KOPT-K1 (cell line): ENCODE results near the gene PAPSS2.
"Not testable (repeated sequence)": the region's sequence is repeated elsewhere in the genome, so short reads cannot be mapped to it uniquely, and the experiment has no call there.

ENCODE experiments used
- H3K27ac ChIP-seq: fragments of 200-600 bp; sonication (generic); 2 replicates; pipeline ENCODE4 v1.5.1; 2016; ENCODE audit warnings: antibody characterized with exemption, mild to moderate bottlenecking, low read depth, low read length; ENCODE audit not compliant: poor library complexity, severe bottlenecking
- H3K36me3 ChIP-seq: fragments of 200-600 bp; sonication (generic); 2 replicates; pipeline ENCODE4 v1.5.1; 2017; ENCODE audit warnings: antibody characterized with exemption, mild to moderate bottlenecking, low read length, moderate library complexity; ENCODE audit not compliant: insufficient read depth
- H3K9me3 ChIP-seq: fragments of 200-600 bp; sonication (generic); 2 replicates; pipeline ENCODE4 v1.5.1; 2017; ENCODE audit warnings: antibody characterized with exemption, low read length, mild to moderate bottlenecking; ENCODE audit not compliant: insufficient read depth, poor library complexity, severe bottlenecking

The PAPSS2 gene

DNA sequence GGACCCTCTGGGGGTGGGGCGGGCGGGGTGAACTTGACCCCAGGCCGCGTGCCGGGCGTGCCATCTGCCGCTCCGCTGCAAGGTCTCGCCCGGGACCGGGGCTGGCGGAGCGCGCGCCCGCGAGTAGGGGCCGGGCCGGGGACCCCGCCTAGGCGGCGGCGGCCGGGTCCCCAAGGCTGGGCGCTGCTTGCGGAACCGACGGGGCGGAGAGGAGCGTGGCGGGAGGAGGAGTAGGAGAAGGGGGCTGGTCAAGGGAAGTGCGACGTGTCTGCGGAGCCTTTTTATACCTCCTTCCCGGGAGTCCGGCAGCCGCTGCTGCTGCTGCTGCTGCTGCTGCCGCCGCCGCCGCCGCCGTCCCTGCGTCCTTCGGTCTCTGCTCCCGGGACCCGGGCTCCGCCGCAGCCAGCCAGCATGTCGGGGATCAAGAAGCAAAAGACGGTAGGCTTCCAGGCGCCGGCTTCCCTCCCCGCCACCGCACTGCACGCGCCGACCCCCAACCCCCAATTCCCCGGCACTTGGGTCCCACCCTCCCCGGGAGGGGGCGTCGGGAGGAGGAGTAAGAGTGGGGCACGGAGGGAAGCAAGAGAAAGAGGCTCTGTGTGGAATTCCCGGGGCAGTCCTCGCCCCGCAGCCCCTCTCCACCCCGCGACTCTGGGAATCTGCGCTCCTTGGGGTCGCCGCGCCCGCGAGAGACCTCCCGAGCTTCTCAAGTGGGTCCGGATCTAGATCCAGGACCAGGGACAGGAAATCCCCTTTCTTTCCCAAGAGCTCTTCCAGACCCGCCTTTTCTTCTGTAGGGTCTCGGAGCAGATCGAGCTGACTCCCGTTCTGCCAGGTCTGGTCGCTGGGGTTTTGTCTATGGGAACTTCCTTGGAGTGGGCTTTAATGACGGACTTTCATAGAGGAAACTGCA lies at the start of gene PAPSS2:
TSS of gene PAPSS2 (plus strand) at position 308 of the 913 bp plus-strand sequence. CDS start at position 412, 104 bp downstream.
- Histone ChIP-seq H3K36me3 (no peaks in the 10 kb centered on the region), H3K9me3 (no peaks in the 10 kb centered on the region), H3K27ac (no peak within 1 kb of the TSS)

DNA sequence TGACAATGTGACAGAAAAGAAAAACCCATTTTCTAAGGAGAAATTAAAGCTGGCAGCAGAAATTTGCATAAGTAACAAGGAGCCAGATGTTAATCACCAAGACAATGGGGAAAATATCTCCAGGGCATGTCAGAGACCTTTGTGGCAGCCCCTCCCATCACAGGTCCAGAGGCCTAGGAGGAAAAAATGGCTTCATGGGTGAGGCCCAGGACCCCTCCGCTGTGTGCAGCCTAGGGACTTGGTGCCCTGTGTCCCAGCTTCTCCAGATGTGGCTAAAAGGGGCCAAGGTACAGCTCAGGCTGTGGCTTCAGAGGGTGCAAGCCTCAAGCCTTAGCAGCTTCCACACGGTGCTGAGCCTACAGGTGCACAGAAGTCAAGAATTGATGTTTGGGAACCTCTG lies 48.3 kb upstream of the PAPSS2 start:
- H3K36me3 ChIP-seq, H3K27ac ChIP-seq: not testable (repeated sequence)
- H3K9me3 ChIP-seq: peaks cover 19% of the 10 kb centered on the region

- Histone ChIP-seq H3K36me3 (no peaks in the 10 kb centered on the region), H3K9me3 (peaks cover 19% of the 10 kb centered on the region), H3K27ac (no peak overlapping the region)
Measured at GRCh38 chr10:87612115-87612514, 47.6 kb upstream of the PAPSS2 start.

DNA sequence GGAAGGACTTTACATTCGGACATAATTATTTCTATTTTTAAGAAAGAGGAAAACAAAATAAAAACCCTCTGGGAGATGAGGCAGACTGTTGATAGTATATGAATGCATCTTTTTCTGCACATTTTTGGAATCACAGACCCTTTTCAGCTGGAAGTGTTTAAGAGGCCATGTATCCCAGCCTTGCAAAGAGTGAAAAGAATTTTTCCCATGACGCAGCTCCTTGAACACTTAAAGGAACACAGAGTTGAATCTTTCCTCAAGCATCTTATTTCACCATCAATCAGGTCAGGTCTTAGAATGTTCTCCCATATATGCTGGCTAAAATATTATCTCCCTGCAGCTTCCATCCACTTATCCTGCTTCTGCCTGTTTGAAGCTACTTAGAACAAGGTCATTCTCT lies 45.9 kb upstream of the PAPSS2 start:
- H3K9me3 ChIP-seq: peaks cover 19% of the 10 kb centered on the region
- H3K36me3 ChIP-seq: no peaks in the 10 kb centered on the region
- no peak overlapping the region for H3K27ac ChIP-seq

GRCh38 chr10:87615856-87616255 lies 43.8 kb upstream of the PAPSS2 start:
- Histone ChIP-seq H3K36me3 (no peaks in the 10 kb centered on the region), H3K9me3 (peaks cover 19% of the 10 kb centered on the region), H3K27ac (no peak overlapping the region)

DNA sequence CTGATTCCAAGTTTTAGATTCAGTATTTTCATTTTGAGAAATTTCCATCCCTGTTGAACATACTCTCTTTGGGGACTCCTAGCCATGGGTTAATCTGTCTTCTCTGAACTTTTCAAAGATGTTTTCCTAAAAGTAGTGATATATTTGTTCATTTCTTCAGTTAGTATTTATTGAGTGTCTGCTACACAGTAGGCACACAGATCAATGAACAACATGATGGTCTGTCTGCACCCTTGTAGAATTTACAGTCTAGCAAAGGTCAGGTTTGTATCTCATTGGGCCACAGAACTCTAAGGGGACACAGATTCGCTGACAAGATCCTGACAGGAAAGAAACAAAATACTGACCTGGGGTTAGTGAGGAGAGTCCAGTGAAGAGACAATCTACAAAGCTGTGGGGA lies 42.2 kb upstream of the PAPSS2 start:
- H3K27ac ChIP-seq: no peak overlapping the region
- H3K36me3 ChIP-seq: no peaks in the 10 kb centered on the region
- H3K9me3 ChIP-seq: peaks cover 2% of the 10 kb centered on the region

DNA sequence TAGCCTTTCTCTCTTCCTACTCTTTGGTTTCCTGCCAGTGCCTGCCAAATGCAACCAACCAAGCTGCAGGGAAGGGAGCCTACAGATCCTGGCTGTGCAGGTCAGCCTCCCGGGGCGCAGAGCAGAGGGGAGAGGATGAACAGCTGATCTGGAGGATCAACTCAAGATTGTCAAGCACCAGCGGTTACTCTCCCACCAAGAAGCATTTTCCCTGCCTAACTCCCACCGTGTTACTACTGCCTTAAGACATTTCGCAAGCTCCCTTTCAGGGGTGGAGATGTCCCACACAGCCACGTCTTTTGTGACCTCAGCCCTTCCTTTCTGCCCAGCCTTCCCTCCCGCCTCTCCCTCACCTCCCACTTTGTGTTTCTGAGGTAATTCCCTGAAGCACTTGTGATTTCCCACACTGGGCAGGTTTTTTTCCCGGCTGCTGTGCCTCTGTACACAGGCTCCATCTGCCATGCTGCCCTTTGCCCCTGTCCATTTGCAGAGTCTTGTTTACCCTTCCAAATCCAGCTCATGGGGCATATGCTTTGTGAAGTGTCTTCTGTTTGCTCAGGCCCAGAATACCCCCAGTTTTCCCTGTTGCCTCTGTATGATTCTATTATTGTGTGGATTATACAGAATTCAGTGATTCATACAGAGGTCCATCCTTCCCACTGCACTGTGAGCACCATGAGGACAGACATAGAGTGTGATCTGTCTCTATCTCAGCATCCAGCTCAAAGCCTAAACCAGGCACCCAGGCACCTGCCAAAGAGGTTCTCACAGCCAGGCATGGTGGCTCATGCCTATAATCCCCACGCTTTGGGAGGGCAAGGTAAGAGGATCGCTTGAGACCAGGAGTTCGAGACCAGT lies 40.9 kb upstream of the PAPSS2 start:
- H3K27ac ChIP-seq: no peak overlapping the region
- H3K36me3 ChIP-seq: no peaks in the 10 kb centered on the region
- no peaks in the 10 kb centered on the region for H3K9me3 ChIP-seq

- no peak overlapping the region for H3K27ac ChIP-seq
- H3K36me3 ChIP-seq: no peaks in the 10 kb centered on the region
- no peaks in the 10 kb centered on the region for H3K9me3 ChIP-seq
Measured at GRCh38 chr10:87619705-87620104, 40.0 kb upstream of the PAPSS2 start.

GRCh38 chr10:87621440-87621839 lies 38.2 kb upstream of the PAPSS2 start:
- not testable (repeated sequence) for H3K27ac ChIP-seq, H3K9me3 ChIP-seq, H3K36me3 ChIP-seq

- Histone ChIP-seq H3K9me3 (no peaks in the 10 kb centered on the region), H3K36me3 (no peaks in the 10 kb centered on the region), H3K27ac (no peak overlapping the region)
Measured at GRCh38 chr10:87622314-87623004, 37.2 kb upstream of the PAPSS2 start.

DNA sequence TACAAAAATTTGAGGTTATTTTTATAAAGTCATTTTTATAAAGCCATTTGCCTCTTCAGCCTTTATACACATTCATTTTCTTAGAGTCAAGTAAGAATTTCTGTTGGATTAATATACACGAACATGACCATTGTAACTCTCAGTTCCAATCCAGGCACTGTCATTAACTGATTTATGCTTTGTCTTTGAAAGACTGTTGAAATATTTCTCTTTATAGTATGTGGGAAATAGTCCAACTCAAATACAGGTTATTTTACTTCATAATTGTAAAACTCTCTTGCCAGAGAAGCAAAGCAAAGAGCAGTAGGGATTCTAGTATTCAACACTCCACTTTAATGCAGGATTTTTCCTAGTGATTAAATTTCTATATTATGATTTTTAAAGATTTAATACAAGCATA lies 36.5 kb upstream of the PAPSS2 start:
- no peak overlapping the region for H3K27ac ChIP-seq

DNA sequence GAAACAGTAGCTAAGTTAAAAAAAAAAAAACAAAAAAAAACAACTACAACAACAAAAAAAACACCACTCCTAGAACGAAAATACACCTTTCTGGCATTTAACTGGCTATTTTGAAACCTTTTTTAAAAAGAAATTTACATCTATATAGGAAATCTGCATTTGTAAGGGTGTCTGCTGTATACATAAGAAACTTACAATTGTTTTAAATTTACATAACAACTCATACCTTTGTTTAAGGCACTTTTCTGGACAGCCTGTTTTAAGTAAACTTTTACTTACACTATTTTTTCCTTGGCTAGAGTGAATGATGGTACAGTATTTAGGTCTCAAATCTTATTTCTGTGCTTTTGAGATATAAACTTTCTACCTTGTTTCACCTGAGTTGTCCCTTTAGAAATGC lies 34.0 kb upstream of the PAPSS2 start:
- Histone ChIP-seq H3K9me3 (no peaks in the 10 kb centered on the region), H3K27ac (no peak overlapping the region), H3K36me3 (no peaks in the 10 kb centered on the region)

More for the DNA sequence above, 36.5 kb upstream of the PAPSS2 start:
- H3K36me3 ChIP-seq: no peaks in the 10 kb centered on the region
- H3K9me3 ChIP-seq: no peaks in the 10 kb centered on the region

GRCh38 chr10:87626422-87626892 lies 33.2 kb upstream of the PAPSS2 start:
- Histone ChIP-seq H3K27ac (no peak overlapping the region), H3K9me3 (no peaks in the 10 kb centered on the region), H3K36me3 (no peaks in the 10 kb centered on the region)

DNA sequence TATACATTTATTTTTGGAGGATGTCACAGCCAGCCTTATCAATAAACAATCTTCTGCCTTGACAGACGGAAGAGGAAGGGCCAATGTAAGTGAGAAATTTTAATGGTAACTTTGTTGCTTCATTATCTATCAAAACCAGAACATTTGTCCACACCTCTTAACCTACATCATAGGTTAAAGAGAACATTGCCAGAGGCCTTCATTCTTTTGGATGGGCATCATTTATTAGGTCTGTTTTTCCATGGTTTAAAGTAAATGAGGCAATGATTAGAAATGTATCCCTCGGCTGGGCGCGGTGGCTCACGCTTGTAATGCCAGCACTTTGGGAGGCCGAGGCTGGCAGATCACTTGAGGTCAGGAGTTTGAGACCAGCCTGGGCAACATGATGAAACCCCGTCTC lies 29.5 kb upstream of the PAPSS2 start:
- H3K27ac ChIP-seq: no peak overlapping the region
- peaks cover 10% of the 10 kb centered on the region for H3K9me3 ChIP-seq
- no peaks in the 10 kb centered on the region for H3K36me3 ChIP-seq

- no peaks in the 10 kb centered on the region for H3K36me3 ChIP-seq
- H3K9me3 ChIP-seq: peaks cover 10% of the 10 kb centered on the region
Measured at GRCh38 chr10:87632454-87632853, 27.2 kb upstream of the PAPSS2 start.

More at GRCh38 chr10:87632454-87632853, 27.2 kb upstream of the PAPSS2 start:
- H3K27ac ChIP-seq: no peak overlapping the region
